ENCODE measurements around the gene PPARA. TPM values are rescaled to one million over a fixed set of nuclear protein-coding genes. Genes with fewer than 3 reads are reported as not detected.

Gene PPARA
- total RNA-seq, 1 experiment from 2014 or later = 14.5 TPM

DNA sequence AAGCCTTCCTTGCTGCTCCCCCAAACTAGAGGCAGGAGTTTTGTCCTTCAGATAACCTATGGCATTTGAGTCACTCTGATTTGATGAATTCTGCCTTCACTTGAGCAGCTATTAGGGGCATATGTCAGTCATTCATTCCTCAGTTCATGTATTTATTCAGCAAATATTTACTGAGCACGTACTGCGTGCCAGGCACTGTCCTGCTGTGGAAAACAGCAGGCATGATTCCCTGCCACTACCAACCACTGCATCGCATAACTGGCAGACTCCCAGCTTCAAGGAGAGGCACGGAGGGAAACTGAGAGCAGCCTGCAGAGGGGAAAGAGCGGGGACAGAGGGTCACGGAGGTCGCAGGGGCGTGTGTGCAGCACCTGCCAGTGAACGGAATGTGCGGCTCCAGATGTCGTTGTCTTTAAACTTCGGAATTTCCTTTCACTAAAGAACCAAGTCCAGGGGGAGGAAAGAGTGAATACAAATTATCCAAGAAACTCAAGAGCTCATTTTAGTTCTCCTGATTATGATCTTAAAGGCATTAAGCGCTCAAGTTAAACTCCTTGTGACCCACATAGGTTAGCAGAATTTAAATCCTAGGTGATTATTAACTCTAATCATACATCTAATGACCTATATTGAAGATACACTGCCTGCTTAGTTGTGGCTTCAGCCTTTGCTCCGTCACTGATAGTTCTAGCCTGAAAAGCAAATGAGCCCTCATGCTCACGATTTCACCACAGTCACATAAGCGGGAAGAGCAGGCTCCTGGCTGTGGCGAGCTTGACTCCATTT lies 12.6 kb downstream of the PPARA start:
- Histone ChIP-seq H3K9ac (ENCODE audit: low read length) (no peak overlapping the region), H3K27ac (ENCODE audit: low read depth, low read length) (no peak overlapping the region), H3K9me2 (ENCODE audit: insufficient read depth) (no peaks in the 10 kb centered on the region), H3K36me3 (ENCODE audit: control insufficient read depth in 1 of 2, insufficient read depth in 2 of 2, low read length in 2 of 2) (no peaks in the 10 kb centered on the region), H2AFZ (ENCODE audit: low read depth, low read length, poor library complexity, severe bottlenecking) (no peak overlapping the region), H3K4me1 (ENCODE audit: control insufficient read depth in 1 of 2, insufficient read depth in 2 of 2, low read length in 2 of 2) (peaks cover 13 to 25% of the 10 kb centered on the region in 2 experiments), H3K4me2 (ENCODE audit: low read length) (no peak overlapping the region), H4K20me1 (ENCODE audit: insufficient read depth) (no peaks in the 10 kb centered on the region), H3K27me3 (ENCODE audit: insufficient read depth, low read length) (no peaks in the 10 kb centered on the region), H3K79me2 (ENCODE audit: insufficient read depth, low read length) (no peaks in the 10 kb centered on the region), H3K4me3 (replicated peaks in 1 of 2; ENCODE audit: low read depth in 1 of 2, low read length in 2 of 2) (no peak overlapping the region), H3K9me3 (ENCODE audit: control insufficient read depth in 1 of 2, insufficient read depth in 1 of 2, low read depth in 1 of 2, low read length in 2 of 2) (no peaks in the 10 kb centered on the region)
- RAD21 ChIA-PET (ENCODE audit: low non-redundant PET in 1 of 2, low total read pairs in 2 of 2, uncharacterized antibody in 2 of 2, unreplicated experiment in 2 of 2) = no interaction called here
- CTCF ChIA-PET = no interaction called here
- ATAC-seq = no peak
- intact Hi-C loops (cut with micrococcal nuclease) = no loop called here
- no peak for DNase-seq (ENCODE audit: low read depth, low spot score)
- BruUV-seq (replicated peaks) = no TSS peak
- POLR2A ChIA-PET = interaction anchor here (0.6 kb wide), 1 partner anchor 11 kb away, joined by 3 read pairs; no protein-coding TSS in a partner anchor
- no peak for TF ChIP-seq EGR1 (IDR thresholded peaks at IDR 0.05; ENCODE audit: low read depth)
- no peak for TF ChIP-seq TCF7L2 (IDR thresholded peaks at IDR 0.05; ENCODE audit: borderline replicate concordance, extremely low read depth, insufficient read depth, insufficient read length)
- TF ChIP-seq CEBPB (IDR thresholded peaks at IDR 0.05; ENCODE audit: low read depth) = no peak
- TF ChIP-seq SIN3A (IDR thresholded peaks at IDR 0.05; ENCODE audit: low read depth) = no peak

DNA sequence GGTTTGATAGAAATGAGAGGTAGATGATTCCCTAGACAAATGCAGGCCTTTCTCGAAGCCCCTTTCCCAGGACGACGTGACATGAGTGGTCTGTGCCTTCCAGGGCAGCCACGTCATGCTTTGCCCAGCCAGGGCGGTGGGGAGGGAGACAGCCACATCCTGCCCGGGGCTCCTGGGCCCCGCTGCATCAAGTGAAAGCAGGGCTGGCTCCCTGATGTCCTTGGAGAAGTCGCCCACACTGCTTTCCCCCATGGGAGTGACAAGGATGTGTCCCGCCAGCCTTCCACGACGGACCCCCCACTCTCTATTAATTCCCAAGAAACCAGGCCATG lies 13.2 kb downstream of the PPARA start:
- CTCF ChIA-PET = no interaction called here
- no peak for ATAC-seq
- no TSS peak for BruUV-seq (replicated peaks)
- TF ChIP-seq, protein P1, sequence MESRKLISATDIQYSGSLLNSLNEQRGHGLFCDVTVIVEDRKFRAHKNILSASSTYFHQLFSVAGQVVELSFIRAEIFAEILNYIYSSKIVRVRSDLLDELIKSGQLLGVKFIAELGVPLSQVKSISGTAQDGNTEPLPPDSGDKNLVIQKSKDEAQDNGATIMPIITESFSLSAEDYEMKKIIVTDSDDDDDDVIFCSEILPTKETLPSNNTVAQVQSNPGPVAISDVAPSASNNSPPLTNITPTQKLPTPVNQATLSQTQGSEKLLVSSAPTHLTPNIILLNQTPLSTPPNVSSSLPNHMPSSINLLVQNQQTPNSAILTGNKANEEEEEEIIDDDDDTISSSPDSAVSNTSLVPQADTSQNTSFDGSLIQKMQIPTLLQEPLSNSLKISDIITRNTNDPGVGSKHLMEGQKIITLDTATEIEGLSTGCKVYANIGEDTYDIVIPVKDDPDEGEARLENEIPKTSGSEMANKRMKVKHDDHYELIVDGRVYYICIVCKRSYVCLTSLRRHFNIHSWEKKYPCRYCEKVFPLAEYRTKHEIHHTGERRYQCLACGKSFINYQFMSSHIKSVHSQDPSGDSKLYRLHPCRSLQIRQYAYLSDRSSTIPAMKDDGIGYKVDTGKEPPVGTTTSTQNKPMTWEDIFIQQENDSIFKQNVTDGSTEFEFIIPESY (IDR thresholded peaks at IDR 0.05; ENCODE audit: extremely low read depth, insufficient replicate concordance, low read length) = no peak
- TF ChIP-seq, protein P2, sequence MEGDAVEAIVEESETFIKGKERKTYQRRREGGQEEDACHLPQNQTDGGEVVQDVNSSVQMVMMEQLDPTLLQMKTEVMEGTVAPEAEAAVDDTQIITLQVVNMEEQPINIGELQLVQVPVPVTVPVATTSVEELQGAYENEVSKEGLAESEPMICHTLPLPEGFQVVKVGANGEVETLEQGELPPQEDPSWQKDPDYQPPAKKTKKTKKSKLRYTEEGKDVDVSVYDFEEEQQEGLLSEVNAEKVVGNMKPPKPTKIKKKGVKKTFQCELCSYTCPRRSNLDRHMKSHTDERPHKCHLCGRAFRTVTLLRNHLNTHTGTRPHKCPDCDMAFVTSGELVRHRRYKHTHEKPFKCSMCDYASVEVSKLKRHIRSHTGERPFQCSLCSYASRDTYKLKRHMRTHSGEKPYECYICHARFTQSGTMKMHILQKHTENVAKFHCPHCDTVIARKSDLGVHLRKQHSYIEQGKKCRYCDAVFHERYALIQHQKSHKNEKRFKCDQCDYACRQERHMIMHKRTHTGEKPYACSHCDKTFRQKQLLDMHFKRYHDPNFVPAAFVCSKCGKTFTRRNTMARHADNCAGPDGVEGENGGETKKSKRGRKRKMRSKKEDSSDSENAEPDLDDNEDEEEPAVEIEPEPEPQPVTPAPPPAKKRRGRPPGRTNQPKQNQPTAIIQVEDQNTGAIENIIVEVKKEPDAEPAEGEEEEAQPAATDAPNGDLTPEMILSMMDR (IDR thresholded peaks at IDR 0.05 in 2 of 3, conservative IDR thresholded peaks at IDR 0.05 in 1 of 3; ENCODE audit: borderline replicate concordance in 1 of 3, insufficient read depth in 1 of 3, low read depth in 2 of 3, low read length in 2 of 3) = no peak
- TF ChIP-seq CEBPB (IDR thresholded peaks at IDR 0.05; ENCODE audit: low read depth) (no peak), SP1 (IDR thresholded peaks at IDR 0.05; ENCODE audit: low read depth) (no peak), SRF (IDR thresholded peaks at IDR 0.05; ENCODE audit: low read depth) (no peak), EZH2 (IDR thresholded peaks at IDR 0.05) (no peak), POLR2A (IDR thresholded peaks at IDR 0.05; ENCODE audit: borderline replicate concordance, extremely low read depth, insufficient read depth, insufficient read length) (no peak), EGR1 (IDR thresholded peaks at IDR 0.05; ENCODE audit: low read depth) (no peak), SIN3A (IDR thresholded peaks at IDR 0.05; ENCODE audit: low read depth) (no peak), FOSL1 (IDR thresholded peaks at IDR 0.05; ENCODE audit: low read depth) (no peak), YY1 (IDR thresholded peaks at IDR 0.05; ENCODE audit: extremely low read depth, insufficient replicate concordance, low read depth, low read length) (no peak), RAD21 (IDR thresholded peaks at IDR 0.05; ENCODE audit: low read depth) (no peak), ZNF274 (IDR thresholded peaks at IDR 0.05; ENCODE audit: low read depth, low read length) (no peak), CBX3 (IDR thresholded peaks at IDR 0.05; ENCODE audit: low read depth) (no peak)
- TF ChIP-seq, protein P3, sequence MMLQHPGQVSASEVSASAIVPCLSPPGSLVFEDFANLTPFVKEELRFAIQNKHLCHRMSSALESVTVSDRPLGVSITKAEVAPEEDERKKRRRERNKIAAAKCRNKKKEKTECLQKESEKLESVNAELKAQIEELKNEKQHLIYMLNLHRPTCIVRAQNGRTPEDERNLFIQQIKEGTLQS (IDR thresholded peaks at IDR 0.05) = no peak
- TF ChIP-seq, protein P4, sequence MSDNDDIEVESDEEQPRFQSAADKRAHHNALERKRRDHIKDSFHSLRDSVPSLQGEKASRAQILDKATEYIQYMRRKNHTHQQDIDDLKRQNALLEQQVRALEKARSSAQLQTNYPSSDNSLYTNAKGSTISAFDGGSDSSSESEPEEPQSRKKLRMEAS (IDR thresholded peaks at IDR 0.05) = no peak

More for the DNA sequence above, 13.2 kb downstream of the PPARA start:
- Histone ChIP-seq H3K79me2 (ENCODE audit: insufficient read depth, low read length) (no peaks in the 10 kb centered on the region), H3K4me3 (replicated peaks in 1 of 2; ENCODE audit: low read depth in 1 of 2, low read length in 2 of 2) (no peak overlapping the region), H4K20me1 (ENCODE audit: insufficient read depth) (no peaks in the 10 kb centered on the region), H3K9ac (ENCODE audit: low read length) (no peak overlapping the region), H3K27me3 (ENCODE audit: insufficient read depth, low read length) (no peaks in the 10 kb centered on the region), H2AFZ (ENCODE audit: low read depth, low read length, poor library complexity, severe bottlenecking) (no peak overlapping the region), H3K36me3 (ENCODE audit: control insufficient read depth in 1 of 2, insufficient read depth in 2 of 2, low read length in 2 of 2) (no peaks in the 10 kb centered on the region), H3K9me3 (ENCODE audit: control insufficient read depth in 1 of 2, insufficient read depth in 1 of 2, low read depth in 1 of 2, low read length in 2 of 2) (no peaks in the 10 kb centered on the region; a peak in 1 of 4 replicates), H3K4me1 (ENCODE audit: control insufficient read depth in 1 of 2, insufficient read depth in 2 of 2, low read length in 2 of 2) (peaks cover 13 to 22% of the 10 kb centered on the region in 2 experiments), H3K27ac (ENCODE audit: low read depth, low read length) (no peak overlapping the region), H3K4me2 (ENCODE audit: low read length) (no peak overlapping the region), H3K9me2 (ENCODE audit: insufficient read depth) (no peaks in the 10 kb centered on the region)
- DNase-seq (ENCODE audit: low read depth, low spot score) = no peak
- intact Hi-C loops (cut with micrococcal nuclease) = no loop called here
- POLR2A ChIA-PET = no interaction called here
- RAD21 ChIA-PET (ENCODE audit: low non-redundant PET in 1 of 2, low total read pairs in 2 of 2, uncharacterized antibody in 2 of 2, unreplicated experiment in 2 of 2) = no interaction called here
